HG03378 (cell line): ENCODE results near the gene LGSN.
"Not testable (repeated sequence)": the region's sequence is repeated elsewhere in the genome, so short reads cannot be mapped to it uniquely, and the experiment has no call there.

ENCODE experiments used
- ATAC-seq: cut with Tn5 transposase; IDR thresholded peaks from one replicate; pipeline ENCODE4 v1.9.1; 2021; ENCODE audit warnings: mild to moderate bottlenecking, moderate library complexity; ENCODE audit not compliant: unreplicated experiment

LGSN gene

DNA sequence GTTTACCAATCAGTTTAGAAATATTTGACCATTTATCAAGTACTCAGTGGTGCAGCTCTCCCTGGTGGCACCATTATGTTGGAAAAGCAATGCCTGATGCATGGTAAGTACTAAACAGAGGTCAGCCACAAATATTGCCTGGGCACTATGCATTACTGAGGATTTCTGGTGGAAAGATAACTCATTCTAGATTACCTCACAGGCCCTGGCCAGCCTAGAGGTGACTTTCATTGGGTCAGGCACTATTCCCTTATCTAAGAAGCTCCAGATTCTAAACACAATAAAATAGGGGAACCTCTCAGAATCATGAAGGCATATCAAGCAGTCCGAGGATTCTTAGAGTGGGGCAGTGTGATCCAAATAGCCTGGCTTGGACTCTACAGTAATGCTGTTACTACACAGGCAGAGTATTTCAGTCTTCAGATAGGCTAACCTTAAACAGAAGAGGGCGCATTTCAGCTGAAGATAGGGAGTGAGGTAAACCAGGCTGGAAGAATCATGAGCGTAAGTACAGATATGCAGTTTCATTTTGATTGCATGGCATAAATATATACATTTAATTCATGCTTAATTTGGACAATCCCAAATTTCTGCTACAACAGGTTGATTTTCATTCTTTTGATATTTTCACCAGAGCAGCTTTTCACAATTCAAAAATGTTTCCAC is 12.1 kb downstream of the LGSN start:
- peak; percentile 92 for ATAC-seq

GRCh38 chr6:63306420-63306819 is 13.4 kb downstream of the LGSN start:
- no peak for ATAC-seq

DNA sequence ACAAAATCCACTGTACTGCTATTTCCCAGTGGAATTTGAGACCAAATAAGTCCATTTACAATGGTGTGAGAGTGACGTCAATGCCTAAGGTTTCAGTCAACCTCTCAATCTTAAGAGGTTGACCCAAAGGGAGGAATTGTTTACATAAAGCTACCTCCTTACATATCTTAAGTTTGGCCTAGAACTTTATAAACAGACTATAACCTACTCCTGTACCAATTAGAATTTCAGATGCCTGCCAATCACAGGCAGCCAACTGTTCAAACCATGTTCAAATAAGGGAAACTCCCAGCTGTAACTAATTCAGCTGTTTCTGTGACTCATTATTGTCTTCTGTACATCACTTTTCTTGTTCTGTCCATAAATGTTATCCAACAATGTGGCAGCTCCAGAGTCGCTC is 14.5 kb downstream of the LGSN start:
- ATAC-seq = no peak

- ATAC-seq = no peak
These were observed 16.3 kb downstream of the LGSN start for GRCh38 chr6:63303476-63303875.

DNA sequence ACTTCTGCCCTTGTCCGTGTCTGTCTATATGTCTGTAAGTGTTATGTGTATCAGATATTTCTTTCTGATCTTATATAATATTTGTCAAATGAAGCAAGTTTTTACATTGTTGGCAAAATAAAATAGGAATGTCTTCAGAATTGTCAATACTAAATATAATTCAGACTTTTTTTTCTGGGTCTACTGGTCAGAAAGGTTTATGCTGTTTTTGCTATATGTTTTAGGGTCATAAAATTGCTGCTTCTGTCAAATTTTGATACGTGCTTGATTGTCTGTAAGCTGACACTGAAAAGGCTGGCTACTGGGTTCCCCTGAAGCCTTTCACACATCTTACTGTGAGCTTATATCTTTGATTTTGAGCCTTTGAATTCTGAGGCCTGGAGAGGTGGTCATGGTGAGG is 20.1 kb downstream of the LGSN start:
- no peak for ATAC-seq

DNA sequence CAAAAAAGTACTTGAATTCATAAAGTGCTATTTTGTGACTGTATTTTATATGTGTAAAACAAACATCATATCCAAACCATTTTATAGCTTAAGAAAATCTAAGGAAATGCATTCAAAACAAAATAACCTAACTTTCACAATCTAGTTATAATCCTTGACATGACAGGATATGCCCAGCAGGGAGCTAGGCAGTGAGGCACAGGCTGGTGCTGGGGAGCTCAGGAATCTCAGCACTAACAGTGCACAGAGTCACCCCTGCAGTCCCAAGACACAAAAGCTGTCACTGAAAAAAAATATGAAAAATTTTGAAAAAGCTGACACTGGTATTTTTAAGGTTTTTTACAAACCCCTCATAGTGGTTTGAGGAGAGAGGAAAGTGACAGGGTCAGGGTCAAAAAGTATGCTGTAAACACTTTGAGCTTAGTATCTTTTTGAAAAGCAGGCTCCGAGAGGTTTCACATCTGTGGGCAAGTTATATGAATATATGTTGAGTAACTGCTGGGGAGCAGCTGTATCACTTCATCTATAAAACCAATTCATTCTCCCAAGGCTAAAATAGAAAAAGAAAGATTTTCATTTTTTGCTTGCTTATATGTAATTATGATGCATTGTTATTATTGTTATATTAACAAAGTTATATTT is 24.1 kb downstream of the LGSN start:
- ATAC-seq = no peak

- no peak for ATAC-seq
These were observed 29.2 kb downstream of the LGSN start for GRCh38 chr6:63290492-63291058.

- no peak for ATAC-seq
These were observed 30.4 kb downstream of the LGSN start for GRCh38 chr6:63289269-63289872.

GRCh38 chr6:63280639-63281180 is 39.1 kb downstream of the LGSN start:
- ATAC-seq = no peak

DNA sequence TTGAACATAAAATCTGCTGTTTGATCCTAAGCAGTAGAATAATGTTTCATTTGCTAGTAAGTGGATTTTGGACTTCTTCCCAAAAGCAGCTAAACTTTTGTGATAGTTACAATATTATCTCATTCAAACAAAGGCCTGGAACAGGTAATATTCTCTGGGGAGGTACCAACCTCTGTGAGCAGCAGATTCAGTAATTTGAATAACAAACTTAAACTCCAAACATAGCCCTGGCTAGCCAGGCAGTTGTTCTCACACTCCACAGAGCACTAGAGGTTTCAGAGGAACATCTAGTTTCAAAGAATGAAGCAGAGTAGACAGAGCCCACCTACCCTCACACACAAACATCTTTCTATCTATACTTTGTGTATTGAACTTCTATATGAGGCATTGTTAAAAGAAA is 40.9 kb downstream of the LGSN start:
- no peak for ATAC-seq

DNA sequence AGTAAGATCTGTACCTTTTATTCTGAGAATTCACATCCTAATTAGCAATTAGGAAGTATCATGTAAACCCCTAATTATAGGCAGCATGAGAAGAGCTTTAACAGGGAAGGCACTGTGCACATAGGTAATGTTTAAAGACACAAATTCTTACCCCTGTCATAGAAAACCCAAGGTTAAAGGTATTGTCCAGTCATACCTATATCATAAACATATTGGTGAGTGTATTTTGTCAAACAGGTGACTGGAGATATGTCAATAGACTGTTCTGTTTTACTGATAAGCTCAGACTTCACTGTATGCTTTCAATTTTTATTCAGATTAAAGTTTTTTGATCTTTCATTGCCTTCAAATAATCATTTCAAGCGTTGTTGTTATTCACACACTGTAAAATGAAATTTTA is 43.8 kb downstream of the LGSN start:
- ATAC-seq = no peak

- ATAC-seq = not testable (repeated sequence)
These were observed 44.9 kb downstream of the LGSN start for GRCh38 chr6:63274795-63275430.

DNA sequence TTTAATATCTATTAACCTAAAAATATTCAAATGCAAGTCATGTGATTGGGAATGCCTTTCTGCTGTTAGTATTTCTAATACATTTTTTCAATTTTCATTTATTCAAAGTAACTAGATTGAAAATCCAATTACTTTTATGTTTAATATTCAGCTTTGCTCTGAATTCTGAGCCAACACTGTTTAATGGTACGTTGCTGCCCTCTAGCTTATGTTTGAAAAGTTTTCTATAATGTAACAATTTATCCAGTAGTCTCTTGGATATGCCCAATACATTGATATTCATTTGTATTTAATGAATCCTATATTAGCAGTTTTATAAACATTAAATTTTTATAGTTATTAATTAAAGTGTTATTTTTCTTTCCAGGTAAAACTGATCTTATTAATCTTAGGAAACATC is 47.4 kb downstream of the LGSN start:
- no peak for ATAC-seq

- no peak for ATAC-seq
These were observed 50.3 kb downstream of the LGSN start for GRCh38 chr6:63269470-63269869.

- peak; percentile 42 for ATAC-seq
These were observed 51.2 kb downstream of the LGSN start for GRCh38 chr6:63268574-63268973.

- ATAC-seq = no peak
These were observed 52.0 kb downstream of the LGSN start for GRCh38 chr6:63267828-63268227.

GRCh38 chr6:63267046-63267445 is 52.7 kb downstream of the LGSN start:
- no peak for ATAC-seq

- ATAC-seq = no peak
These were observed 56.3 kb downstream of the LGSN start for GRCh38 chr6:63263444-63263843.

GRCh38 chr6:63261820-63262219 is 58.0 kb downstream of the LGSN start:
- ATAC-seq = peak; percentile 59

GRCh38 chr6:63259153-63259552 is 60.6 kb downstream of the LGSN start:
- no peak for ATAC-seq

DNA sequence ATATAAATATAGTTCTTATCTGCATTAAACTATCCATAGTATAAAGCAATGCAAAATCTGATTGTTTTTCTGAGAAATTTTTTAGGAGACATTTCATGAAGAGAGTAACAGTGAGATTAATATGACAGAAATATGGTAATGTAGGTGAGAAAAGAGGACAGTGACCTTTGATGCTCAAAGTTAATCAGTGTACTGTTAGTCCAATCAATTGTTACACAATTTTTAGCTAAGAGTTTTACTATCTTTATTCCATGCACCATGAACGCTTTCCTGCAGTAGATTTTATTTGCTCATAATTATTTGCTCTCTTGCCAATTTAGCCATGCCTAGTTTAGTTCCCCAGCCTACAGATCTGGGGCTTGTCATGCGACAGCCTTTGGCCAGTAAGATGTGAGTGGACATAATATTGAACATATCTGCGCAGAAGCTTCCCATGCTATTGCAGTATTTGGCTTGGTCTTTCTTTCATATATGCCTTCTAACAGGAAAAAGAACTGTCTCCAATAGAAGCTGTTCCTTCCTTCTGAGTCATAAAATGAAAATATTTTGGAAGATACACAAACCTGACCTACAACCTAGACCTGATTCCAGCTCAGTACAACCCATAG is 69.8 kb downstream of the LGSN start:
- no peak for ATAC-seq
